ENCODE results near the gene MMP14. TPM values are rescaled to one million over a fixed set of nuclear protein-coding genes. Genes with fewer than 3 reads are reported as not detected.

MMP14 gene
- polyA plus RNA-seq, 3 donors from 2014 or later: not detected

- Mint-ChIP-seq H3K27me3 (ENCODE audit: low read depth in 3 of 3) (peaks cover 6 to 18% (median 14%) of the 10 kb centered on the region in 3 donors), H3K4me1 (peaks cover 37 to 40% of the 10 kb centered on the region in 2 donors), H3K4me3 (peak within 1 kb of the TSS in 1 of 5 donors; percentile 18), H3K27ac (peak within 1 kb of the TSS in 4 of 6 donors; percentile 3 to 79 (median 22)), H3K36me3 (peaks cover 1 to 9% (median 4%) of the 10 kb centered on the region in 3 donors), H3K9me3 (no peaks in the 10 kb centered on the region)
- DNase-seq: no peak
Observed at GRCh38 chr14:22883173-22883976, 47.0 kb downstream of the MMP14 start, which contains the start of gene REM2. Gene REM2 (plus strand): TSS chr14:22883222. CDS start chr14:22883288, 66 bp downstream.

- no peak for DNase-seq
- H3K4me3 Mint-ChIP-seq: peak overlapping the region in 1 of 5 donors; percentile 14
- H3K36me3 Mint-ChIP-seq: peaks cover 0 to 5% (median 4%) of the 10 kb centered on the region in 3 donors
- H3K9me3 Mint-ChIP-seq: no peaks in the 10 kb centered on the region
- H3K27me3 Mint-ChIP-seq (ENCODE audit: low read depth in 3 of 3): peaks cover 6 to 15% (median 14%) of the 10 kb centered on the region in 3 donors
- H3K4me1 Mint-ChIP-seq: peaks cover 39 to 43% of the 10 kb centered on the region in 2 donors
- H3K27ac Mint-ChIP-seq: peak overlapping the region in 3 of 6 donors; percentile 3 to 62 (median 26)
Observed at GRCh38 chr14:22884076-22884737, 47.8 kb downstream of the MMP14 start.

GRCh38 chr14:22884738-22885523 lies 48.5 kb downstream of the MMP14 start:
- Mint-ChIP-seq H3K36me3 (no peaks in the 10 kb centered on the region), H3K27me3 (ENCODE audit: low read depth in 3 of 3) (peaks cover 7 to 15% (median 14%) of the 10 kb centered on the region in 3 donors), H3K27ac (peak overlapping the region in 2 of 6 donors; percentile 62 to 73), H3K9me3 (no peaks in the 10 kb centered on the region), H3K4me1 (peaks cover 39 to 43% of the 10 kb centered on the region in 2 donors), H3K4me3 (peak overlapping the region; percentile 21 to 71 (median 29))
- DNase-seq: no peak

GRCh38 chr14:22885975-22886374 lies 49.6 kb downstream of the MMP14 start:
- peak overlapping the region; percentile 71 to 90 (median 88) for H3K4me3 Mint-ChIP-seq
- H3K27ac Mint-ChIP-seq: peak overlapping the region; percentile 24 to 87 (median 49)
- DNase-seq: no peak
- no peaks in the 10 kb centered on the region for H3K9me3 Mint-ChIP-seq
- peaks cover 39 to 43% of the 10 kb centered on the region in 2 donors for H3K4me1 Mint-ChIP-seq
- peaks cover 0 to 5% (median 0%) of the 10 kb centered on the region in 3 donors for H3K36me3 Mint-ChIP-seq
- peaks cover 10 to 15% (median 14%) of the 10 kb centered on the region in 3 donors for H3K27me3 Mint-ChIP-seq (ENCODE audit: low read depth in 3 of 3)

- Mint-ChIP-seq H3K9me3 (no peaks in the 10 kb centered on the region), H3K36me3 (peaks cover 0 to 5% (median 0%) of the 10 kb centered on the region in 3 donors), H3K4me1 (peaks cover 39 to 40% of the 10 kb centered on the region in 2 donors), H3K27ac (peak overlapping the region; percentile 87 to 92 (median 88)), H3K27me3 (ENCODE audit: low read depth in 3 of 3) (peaks cover 10 to 15% (median 14%) of the 10 kb centered on the region in 3 donors), H3K4me3 (peak overlapping the region; percentile 88 to 90 (median 89))
- DNase-seq: peak; percentile 83 to 86 (median 84)
Observed at GRCh38 chr14:22886500-22887259, 50.3 kb downstream of the MMP14 start.

GRCh38 chr14:22887260-22887989 lies 51.0 kb downstream of the MMP14 start:
- DNase-seq: no peak
- peaks cover 35 to 39% of the 10 kb centered on the region in 2 donors for H3K4me1 Mint-ChIP-seq

GRCh38 chr14:22887990-22888378 lies 51.6 kb downstream of the MMP14 start:
- H3K27me3 Mint-ChIP-seq (ENCODE audit: low read depth in 3 of 3): peaks cover 7 to 15% (median 14%) of the 10 kb centered on the region in 3 donors
- H3K36me3 Mint-ChIP-seq: peaks cover under 1 to 5% (median 4%) of the 10 kb centered on the region in 3 donors
- H3K4me1 Mint-ChIP-seq: peaks cover 35 to 39% of the 10 kb centered on the region in 2 donors
- DNase-seq: no peak
- no peaks in the 10 kb centered on the region for H3K9me3 Mint-ChIP-seq
- H3K4me3 Mint-ChIP-seq: peak overlapping the region in 4 of 5 donors; percentile 24 to 90 (median 88)
- peak overlapping the region; percentile 87 to 92 (median 88) for H3K27ac Mint-ChIP-seq

More at GRCh38 chr14:22887260-22887989, 51.0 kb downstream of the MMP14 start:
- H3K36me3 Mint-ChIP-seq: peaks cover 0 to 5% (median 3%) of the 10 kb centered on the region in 3 donors
- H3K9me3 Mint-ChIP-seq: no peaks in the 10 kb centered on the region
- H3K4me3 Mint-ChIP-seq: peak overlapping the region; percentile 88 to 90 (median 89)
- H3K27ac Mint-ChIP-seq: peak overlapping the region; percentile 87 to 92 (median 88)
- H3K27me3 Mint-ChIP-seq (ENCODE audit: low read depth in 3 of 3): peaks cover 7 to 15% (median 14%) of the 10 kb centered on the region in 3 donors

GRCh38 chr14:22888662-22889061 lies 52.3 kb downstream of the MMP14 start:
- no peak overlapping the region for H3K4me3 Mint-ChIP-seq
- H3K27ac Mint-ChIP-seq: peak overlapping the region in 1 of 6 donors; percentile 40

GRCh38 chr14:22890416-22890815 lies 54.0 kb downstream of the MMP14 start:
- peaks cover 7 to 15% (median 10%) of the 10 kb centered on the region in 3 donors for H3K27me3 Mint-ChIP-seq (ENCODE audit: low read depth in 3 of 3)
- H3K4me1 Mint-ChIP-seq: peaks cover 26 to 28% of the 10 kb centered on the region in 2 donors
- H3K9me3 Mint-ChIP-seq: no peaks in the 10 kb centered on the region
- no peak for DNase-seq
- H3K4me3 Mint-ChIP-seq: no peak overlapping the region
- peak overlapping the region in 2 of 6 donors; percentile 32 to 53 for H3K27ac Mint-ChIP-seq
- peaks cover 6 to 13% (median 11%) of the 10 kb centered on the region in 3 donors for H3K36me3 Mint-ChIP-seq

More at GRCh38 chr14:22888662-22889061, 52.3 kb downstream of the MMP14 start:
- peaks cover 7 to 15% (median 14%) of the 10 kb centered on the region in 3 donors for H3K27me3 Mint-ChIP-seq (ENCODE audit: low read depth in 3 of 3)
- no peaks in the 10 kb centered on the region for H3K9me3 Mint-ChIP-seq
- peaks cover 6 to 11% (median 8%) of the 10 kb centered on the region in 3 donors for H3K36me3 Mint-ChIP-seq
- no peak for DNase-seq
- peaks cover 32 to 35% of the 10 kb centered on the region in 2 donors for H3K4me1 Mint-ChIP-seq

- Mint-ChIP-seq H3K36me3 (peaks cover 6 to 17% (median 11%) of the 10 kb centered on the region in 3 donors), H3K4me3 (no peak overlapping the region), H3K9me3 (no peaks in the 10 kb centered on the region), H3K27ac (no peak overlapping the region), H3K4me1 (peaks cover 11% of the 10 kb centered on the region in 2 donors), H3K27me3 (ENCODE audit: low read depth in 3 of 3) (peaks cover under 1 to 4% (median 2%) of the 10 kb centered on the region in 3 donors)
- no peak for DNase-seq
Observed at GRCh38 chr14:22892488-22892887, 56.1 kb downstream of the MMP14 start.

GRCh38 chr14:22893706-22894105 lies 57.3 kb downstream of the MMP14 start:
- H3K36me3 Mint-ChIP-seq: peaks cover 6 to 21% (median 11%) of the 10 kb centered on the region in 3 donors
- H3K9me3 Mint-ChIP-seq: no peaks in the 10 kb centered on the region
- no peak overlapping the region for H3K27ac Mint-ChIP-seq
- no peaks in the 10 kb centered on the region for H3K4me1 Mint-ChIP-seq
- no peak for DNase-seq
- no peak overlapping the region for H3K4me3 Mint-ChIP-seq
- H3K27me3 Mint-ChIP-seq (ENCODE audit: low read depth in 3 of 3): peaks cover 0 to 4% (median 0%) of the 10 kb centered on the region in 3 donors

GRCh38 chr14:22895402-22895801 lies 59.0 kb downstream of the MMP14 start:
- Mint-ChIP-seq H3K27me3 (ENCODE audit: low read depth in 3 of 3) (peaks cover 0 to 2% (median 0%) of the 10 kb centered on the region in 3 donors), H3K4me1 (peaks cover 0 to 4% of the 10 kb centered on the region in 2 donors), H3K4me3 (no peak overlapping the region), H3K36me3 (peaks cover 9 to 24% (median 10%) of the 10 kb centered on the region in 3 donors), H3K27ac (peak overlapping the region in 1 of 6 donors; percentile 24), H3K9me3 (no peaks in the 10 kb centered on the region)
- DNase-seq: no peak

All from immature natural killer cell (primary cell).